Activated T-helper 17 cell treated with anti-CD3 and anti-CD28 coated beads, Interleukin-2, amount 50 U/mL, for 72 hours (primary cell): ENCODE data around the gene KRT17. TPM values are rescaled to one million over a fixed set of nuclear protein-coding genes. Genes with fewer than 3 reads are reported as not detected.
"Not testable (repeated sequence)": the region's sequence is repeated elsewhere in the genome, so short reads cannot be mapped to it uniquely, and the experiment has no call there.

Experiments
- ATAC-seq: fragments of 150-1000 bp; cut with Tn5 transposase; replicated peaks from 2 replicates; pipeline ENCODE4 v1.10.0; 2021; ENCODE audit warnings: mild to moderate bottlenecking, moderate library complexity
- H3K27ac Mint-ChIP-seq: one replicate; pipeline ENCODE4 v1.8.0; 2022; ENCODE audit warnings: mixed read lengths
- H3K27me3 Mint-ChIP-seq: one replicate; pipeline ENCODE4 v1.8.0; 2022; ENCODE audit warnings: mixed read lengths
- H3K36me3 Mint-ChIP-seq: one replicate; pipeline ENCODE4 v1.8.0; 2022; ENCODE audit warnings: low read depth, mild to moderate bottlenecking, mixed read lengths
- H3K4me1 Mint-ChIP-seq: one replicate; pipeline ENCODE4 v1.8.0; 2022; ENCODE audit warnings: mixed read lengths
- H3K4me3 Mint-ChIP-seq: one replicate; pipeline ENCODE4 v1.8.0; 2022; ENCODE audit warnings: mild to moderate bottlenecking, mixed read lengths
- H3K9me3 Mint-ChIP-seq: one replicate; pipeline ENCODE4 v1.8.0; 2022; ENCODE audit warnings: mixed read lengths
- total RNA-seq, 2 donors: library from RNA; stranded (reverse); gene quantifications; one replicate each; pipeline ENCODE4 v1.2.3, GENCODE V29; 2022

Gene KRT17
- total RNA-seq, 2 donors from 2014 or later, result 0.58 to 2.5 TPM

DNA sequence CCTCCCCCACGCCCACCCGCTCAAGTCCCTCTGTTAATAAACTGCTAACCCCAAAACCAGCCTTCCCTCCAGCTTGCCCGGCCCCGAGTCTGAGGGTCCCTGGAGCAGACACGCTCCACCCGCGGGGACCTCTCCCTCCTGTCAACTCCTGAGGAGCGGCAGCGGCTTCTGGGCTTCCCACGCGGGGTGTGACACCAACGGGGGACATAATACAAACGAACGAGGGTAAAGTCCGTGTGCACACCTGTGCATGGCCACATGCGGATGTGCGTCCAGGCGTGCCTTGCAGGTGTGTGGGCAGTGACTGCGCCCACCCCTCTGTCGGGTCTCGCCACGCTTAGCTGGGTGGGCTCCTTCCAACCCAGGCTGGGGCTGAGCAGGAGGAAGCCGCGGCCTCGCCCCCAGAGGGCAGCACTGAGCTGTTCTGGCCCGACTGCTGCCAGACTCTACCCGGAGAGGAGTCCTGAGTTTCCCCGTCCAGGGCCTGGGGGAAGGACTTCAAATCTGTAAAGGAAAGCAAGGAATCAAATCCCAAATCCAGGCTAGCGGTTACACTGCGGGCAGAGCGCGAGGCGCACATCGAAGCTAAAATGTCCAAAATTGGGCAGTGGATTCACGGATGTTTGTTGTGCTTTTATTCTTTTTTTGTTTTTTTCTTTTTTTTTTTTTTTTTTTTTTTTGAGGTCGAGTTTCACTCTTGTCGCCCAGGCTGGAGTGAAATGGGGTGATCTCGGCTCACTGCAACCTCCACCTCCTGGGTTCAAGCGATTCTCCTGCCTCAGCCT lies 24.2 kb upstream of the KRT17 start:
- H3K36me3 Mint-ChIP-seq, result no peaks in the 10 kb centered on the region
- no peaks in the 10 kb centered on the region for H3K27me3 Mint-ChIP-seq
- peak; percentile 91 for ATAC-seq
- H3K4me1 Mint-ChIP-seq, result no peaks in the 10 kb centered on the region
- peak overlapping the region; percentile 61 for H3K27ac Mint-ChIP-seq
- H3K9me3 Mint-ChIP-seq, result no peaks in the 10 kb centered on the region
- H3K4me3 Mint-ChIP-seq, result peak overlapping the region; percentile 66

DNA sequence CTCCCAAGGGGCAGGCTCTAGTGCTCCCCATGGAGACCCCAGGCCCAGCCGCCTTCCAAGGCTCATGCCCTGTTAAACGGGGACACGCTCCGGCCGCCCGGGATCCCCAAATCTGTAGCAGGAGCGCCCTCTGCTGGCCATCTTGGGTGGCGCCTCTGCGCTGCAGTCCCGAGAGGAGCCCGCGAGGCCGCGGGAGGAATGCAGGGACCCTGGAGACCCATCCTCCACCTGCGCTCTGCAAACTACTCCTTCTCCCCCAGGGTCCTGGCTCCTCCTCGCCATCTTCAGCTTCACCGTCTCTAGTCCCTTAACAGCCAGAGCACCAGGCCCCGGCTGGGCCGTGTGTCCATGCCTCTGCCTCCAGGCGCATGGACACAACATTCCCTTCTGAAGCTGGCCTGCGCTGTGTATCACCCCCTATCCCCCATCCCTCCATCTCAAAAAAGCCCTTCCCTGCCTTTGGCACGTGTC lies 23.6 kb upstream of the KRT17 start:
- H3K27me3 Mint-ChIP-seq, result no peaks in the 10 kb centered on the region
- peak; percentile 84 for ATAC-seq
- H3K9me3 Mint-ChIP-seq, result no peaks in the 10 kb centered on the region
- no peaks in the 10 kb centered on the region for H3K36me3 Mint-ChIP-seq
- peak overlapping the region; percentile 61 for H3K27ac Mint-ChIP-seq
- H3K4me1 Mint-ChIP-seq, result no peaks in the 10 kb centered on the region
- H3K4me3 Mint-ChIP-seq, result peak overlapping the region; percentile 66

DNA sequence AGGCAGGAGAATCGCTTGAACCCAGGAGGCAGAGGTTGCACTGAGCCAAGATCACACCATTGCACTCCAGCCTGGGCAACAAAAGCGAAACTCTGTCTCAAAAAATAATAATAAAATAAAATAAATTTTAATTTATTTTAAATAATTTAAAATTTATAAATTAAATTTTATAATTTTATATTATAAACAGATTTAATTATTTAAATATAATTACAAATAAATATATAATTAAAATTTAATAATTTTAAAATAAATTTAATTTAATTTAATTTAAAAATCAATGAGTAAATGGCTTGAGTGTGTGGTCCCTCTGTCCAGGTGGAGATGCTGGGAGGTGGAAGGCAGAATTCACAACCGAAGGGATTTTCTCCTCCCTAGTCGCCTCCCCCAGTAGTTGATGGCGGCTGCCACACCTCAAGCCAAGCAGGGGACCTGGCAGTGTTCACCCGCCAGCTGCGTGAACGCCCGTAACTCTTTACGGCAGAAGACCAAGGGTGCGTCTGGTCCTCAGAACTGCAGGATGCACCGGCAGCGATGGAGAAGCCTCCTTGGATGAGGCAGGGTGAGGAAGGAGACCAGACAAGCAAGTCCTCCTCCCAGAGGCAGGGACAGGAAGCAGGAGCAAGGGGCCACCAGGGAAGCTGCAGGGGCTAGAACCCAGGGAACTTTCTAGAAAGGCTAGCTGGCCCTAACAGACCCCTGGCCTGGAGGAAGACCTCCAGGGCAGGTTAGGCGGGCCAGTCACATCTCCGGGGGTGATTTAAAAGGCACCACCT lies 22.9 kb upstream of the KRT17 start:
- H3K9me3 Mint-ChIP-seq, result no peaks in the 10 kb centered on the region
- no peak overlapping the region for H3K27ac Mint-ChIP-seq
- no peaks in the 10 kb centered on the region for H3K36me3 Mint-ChIP-seq
- H3K4me3 Mint-ChIP-seq, result no peak overlapping the region
- H3K27me3 Mint-ChIP-seq, result no peaks in the 10 kb centered on the region
- ATAC-seq, result no peak
- no peaks in the 10 kb centered on the region for H3K4me1 Mint-ChIP-seq

DNA sequence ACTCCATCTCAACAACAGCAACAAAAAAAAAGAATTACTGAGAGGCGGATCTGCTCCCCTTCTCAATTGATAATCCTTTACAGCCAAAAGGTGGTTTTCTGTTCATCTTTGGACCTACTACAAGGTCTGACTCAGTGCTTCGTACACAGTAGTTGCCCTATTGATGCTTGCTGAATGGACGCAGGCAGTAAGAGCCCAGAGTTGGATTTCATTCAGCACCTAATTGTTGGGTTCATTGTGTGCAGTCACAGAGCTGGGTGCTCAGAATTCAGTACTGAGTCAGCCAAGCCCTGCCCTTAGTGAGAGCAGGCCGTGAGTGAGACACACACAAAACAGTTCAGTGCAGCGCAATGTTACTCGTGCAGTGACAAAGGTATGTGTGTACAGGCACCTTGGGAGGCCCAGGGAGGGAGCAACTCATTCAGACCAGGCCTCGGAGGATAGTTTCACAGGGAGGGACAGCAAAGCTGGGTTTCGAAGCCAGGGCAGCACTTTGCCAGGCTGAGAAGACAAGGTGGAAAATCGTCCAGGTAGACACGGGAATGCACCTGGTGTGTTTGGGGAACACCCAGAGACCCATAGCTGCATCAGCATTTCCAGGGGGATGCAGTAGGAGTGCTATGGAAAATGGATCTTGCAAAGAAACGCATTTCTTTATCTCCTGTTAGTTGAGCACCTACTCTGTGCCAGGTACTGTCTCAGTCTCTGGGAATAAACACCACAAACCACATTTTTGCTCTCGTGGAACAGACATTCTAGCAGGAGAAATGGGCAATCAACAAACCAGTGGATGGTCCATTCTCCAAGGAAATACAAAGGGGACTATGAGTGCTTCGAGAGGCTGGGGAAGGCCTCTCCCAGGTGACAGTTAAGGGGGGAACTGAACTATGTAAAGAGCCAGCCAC lies 18.1 kb upstream of the KRT17 start:
- H3K36me3 Mint-ChIP-seq, result no peaks in the 10 kb centered on the region
- H3K9me3 Mint-ChIP-seq, result no peaks in the 10 kb centered on the region
- H3K27me3 Mint-ChIP-seq, result no peaks in the 10 kb centered on the region
- H3K4me3 Mint-ChIP-seq, result no peak overlapping the region
- H3K4me1 Mint-ChIP-seq, result no peaks in the 10 kb centered on the region
- no peak overlapping the region for H3K27ac Mint-ChIP-seq
- no peak for ATAC-seq

DNA sequence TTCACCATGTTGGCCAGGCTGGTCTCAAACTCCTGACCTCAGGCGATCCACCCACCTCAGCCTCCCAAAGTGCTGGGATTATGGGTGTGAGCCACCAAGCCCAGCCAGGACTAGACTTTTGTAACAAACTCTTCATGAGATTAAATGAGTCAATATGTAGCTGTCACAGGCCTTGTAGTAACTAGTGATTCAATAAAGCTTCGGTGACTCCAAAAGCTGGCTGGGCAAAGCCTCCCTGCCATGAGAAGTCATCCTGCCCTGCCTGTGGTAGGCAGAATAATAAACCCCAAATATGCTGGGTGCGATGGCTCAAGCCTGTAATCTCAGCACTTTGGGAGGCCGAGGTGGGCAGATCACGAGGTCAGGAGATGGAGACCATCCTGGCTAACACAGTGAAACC lies 16.2 kb upstream of the KRT17 start:
- not testable (repeated sequence) for H3K9me3 Mint-ChIP-seq, H3K27me3 Mint-ChIP-seq, H3K4me3 Mint-ChIP-seq, H3K4me1 Mint-ChIP-seq, H3K36me3 Mint-ChIP-seq, H3K27ac Mint-ChIP-seq, ATAC-seq

DNA sequence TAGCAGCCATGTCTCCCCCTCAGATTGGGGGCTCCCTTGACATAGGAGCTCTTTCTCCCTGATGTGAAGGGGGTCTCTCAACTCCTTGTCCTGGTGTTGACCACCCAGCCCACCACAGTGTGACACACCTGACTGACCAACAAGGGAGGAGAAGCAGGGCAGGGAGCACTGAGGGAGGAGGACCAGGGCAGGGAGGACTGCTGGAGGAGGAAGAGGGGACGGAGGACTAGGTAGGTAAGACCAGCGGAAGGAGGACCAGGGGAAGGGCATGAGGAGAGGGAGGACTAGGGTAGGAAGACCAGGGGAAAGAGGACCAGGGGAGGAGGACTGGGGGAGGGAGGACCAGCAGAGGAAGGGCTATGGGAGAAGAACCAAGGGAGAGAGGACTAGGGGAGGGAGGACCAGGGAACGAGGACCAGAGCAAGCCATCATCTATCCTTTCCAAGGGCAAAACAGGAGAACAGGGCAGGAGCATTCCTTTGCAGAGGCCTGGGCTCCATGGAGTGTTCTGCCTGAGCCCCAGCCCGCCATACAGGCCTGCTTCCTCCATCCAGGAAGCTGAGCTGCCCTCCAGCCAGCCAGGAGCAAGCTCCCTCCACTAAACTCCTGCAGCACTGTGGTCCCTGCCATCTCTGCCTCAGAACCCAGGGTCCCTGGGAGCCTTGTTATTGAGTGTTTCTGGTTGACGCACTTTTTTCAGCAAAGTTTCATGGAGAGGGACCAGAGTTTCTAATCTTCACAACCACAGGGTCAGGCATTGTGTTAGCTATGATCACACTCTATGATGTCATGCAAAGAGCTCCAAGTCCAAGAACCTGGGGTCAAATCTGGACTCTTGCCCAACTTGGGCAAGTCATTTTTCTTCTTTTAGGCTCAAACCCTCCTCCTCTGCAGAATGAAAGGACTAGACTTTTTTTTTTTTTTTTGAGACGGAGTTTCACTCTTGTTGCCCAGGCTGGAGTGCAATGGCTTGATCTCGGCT lies 15.4 kb upstream of the KRT17 start:
- Mint-ChIP-seq H3K4me3 (no peak overlapping the region), H3K27me3 (no peaks in the 10 kb centered on the region), H3K4me1 (no peaks in the 10 kb centered on the region), H3K9me3 (no peaks in the 10 kb centered on the region), H3K36me3 (no peaks in the 10 kb centered on the region), H3K27ac (no peak overlapping the region)
- no peak for ATAC-seq

DNA sequence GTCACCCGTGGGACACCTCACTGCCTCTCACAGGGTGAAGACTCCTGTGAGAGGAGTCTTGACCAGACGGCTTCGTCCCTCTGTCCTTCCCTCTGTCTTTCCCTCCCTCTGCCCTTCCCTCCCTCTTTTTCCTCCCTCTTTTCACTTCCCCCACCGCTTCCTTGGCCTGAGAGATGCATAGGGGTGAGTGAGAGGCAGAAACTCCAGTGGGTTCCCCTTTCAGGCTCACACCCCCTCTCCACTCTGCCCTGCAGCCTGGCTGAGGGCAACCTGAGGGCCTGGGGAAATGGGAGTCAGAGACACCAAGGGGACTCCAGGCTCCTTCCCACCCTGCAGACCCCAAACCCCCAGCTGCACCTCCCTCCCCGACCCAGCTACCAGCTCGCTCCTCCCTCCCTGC lies 14.6 kb upstream of the KRT17 start:
- H3K27me3 Mint-ChIP-seq, result no peaks in the 10 kb centered on the region
- no peaks in the 10 kb centered on the region for H3K4me1 Mint-ChIP-seq
- no peak overlapping the region for H3K4me3 Mint-ChIP-seq

DNA sequence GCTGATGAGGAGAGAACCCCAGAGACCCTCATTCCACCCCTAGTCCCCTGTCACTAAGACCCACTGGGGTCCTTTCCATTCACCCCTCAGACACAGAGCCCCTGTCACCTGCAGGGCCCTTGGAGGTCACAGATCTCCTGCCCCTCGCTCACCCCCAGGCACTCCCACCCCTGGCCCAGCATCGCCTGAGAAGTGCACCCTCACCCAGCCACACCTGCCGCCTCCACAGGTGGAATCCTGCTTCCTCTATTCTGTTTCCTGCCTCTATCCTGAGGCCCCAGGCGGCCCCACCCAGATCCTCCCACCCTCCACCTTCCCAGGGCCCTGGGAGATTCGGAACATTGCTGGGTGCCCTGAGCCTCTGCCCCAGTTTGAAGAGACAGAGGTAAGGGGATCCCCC lies 13.8 kb upstream of the KRT17 start:
- no peak for ATAC-seq
- Mint-ChIP-seq H3K9me3 (no peaks in the 10 kb centered on the region), H3K27me3 (no peaks in the 10 kb centered on the region), H3K27ac (no peak overlapping the region), H3K4me1 (no peaks in the 10 kb centered on the region), H3K4me3 (no peak overlapping the region), H3K36me3 (no peaks in the 10 kb centered on the region)

More for the DNA sequence above, 14.6 kb upstream of the KRT17 start:
- Mint-ChIP-seq H3K27ac (no peak overlapping the region), H3K36me3 (no peaks in the 10 kb centered on the region), H3K9me3 (no peaks in the 10 kb centered on the region)
- ATAC-seq, result no peak

DNA sequence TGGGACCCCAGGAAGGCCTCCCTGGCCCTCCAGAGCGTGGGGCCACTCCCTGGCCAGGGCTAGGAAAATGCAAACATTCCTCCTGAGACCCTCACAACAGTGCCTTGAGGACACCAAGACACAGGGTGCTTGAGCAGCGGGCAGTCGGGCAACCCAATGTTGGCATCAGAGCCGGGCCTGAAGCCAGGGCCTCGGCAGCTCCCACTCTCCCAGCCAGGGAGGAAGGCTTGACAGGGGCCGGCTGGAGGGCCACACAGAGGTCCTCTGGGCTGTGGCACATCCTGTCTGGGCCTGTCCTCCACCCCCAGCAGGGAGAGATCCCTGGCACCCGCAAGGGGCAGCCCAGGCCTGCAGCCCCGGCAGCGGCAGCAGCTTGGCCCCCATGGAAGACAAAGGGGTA lies 12.3 kb upstream of the KRT17 start:
- H3K36me3 Mint-ChIP-seq, result no peaks in the 10 kb centered on the region
- no peak overlapping the region for H3K27ac Mint-ChIP-seq
- H3K9me3 Mint-ChIP-seq, result no peaks in the 10 kb centered on the region
- no peak for ATAC-seq
- H3K4me3 Mint-ChIP-seq, result no peak overlapping the region
- H3K4me1 Mint-ChIP-seq, result no peaks in the 10 kb centered on the region
- H3K27me3 Mint-ChIP-seq, result no peaks in the 10 kb centered on the region

DNA sequence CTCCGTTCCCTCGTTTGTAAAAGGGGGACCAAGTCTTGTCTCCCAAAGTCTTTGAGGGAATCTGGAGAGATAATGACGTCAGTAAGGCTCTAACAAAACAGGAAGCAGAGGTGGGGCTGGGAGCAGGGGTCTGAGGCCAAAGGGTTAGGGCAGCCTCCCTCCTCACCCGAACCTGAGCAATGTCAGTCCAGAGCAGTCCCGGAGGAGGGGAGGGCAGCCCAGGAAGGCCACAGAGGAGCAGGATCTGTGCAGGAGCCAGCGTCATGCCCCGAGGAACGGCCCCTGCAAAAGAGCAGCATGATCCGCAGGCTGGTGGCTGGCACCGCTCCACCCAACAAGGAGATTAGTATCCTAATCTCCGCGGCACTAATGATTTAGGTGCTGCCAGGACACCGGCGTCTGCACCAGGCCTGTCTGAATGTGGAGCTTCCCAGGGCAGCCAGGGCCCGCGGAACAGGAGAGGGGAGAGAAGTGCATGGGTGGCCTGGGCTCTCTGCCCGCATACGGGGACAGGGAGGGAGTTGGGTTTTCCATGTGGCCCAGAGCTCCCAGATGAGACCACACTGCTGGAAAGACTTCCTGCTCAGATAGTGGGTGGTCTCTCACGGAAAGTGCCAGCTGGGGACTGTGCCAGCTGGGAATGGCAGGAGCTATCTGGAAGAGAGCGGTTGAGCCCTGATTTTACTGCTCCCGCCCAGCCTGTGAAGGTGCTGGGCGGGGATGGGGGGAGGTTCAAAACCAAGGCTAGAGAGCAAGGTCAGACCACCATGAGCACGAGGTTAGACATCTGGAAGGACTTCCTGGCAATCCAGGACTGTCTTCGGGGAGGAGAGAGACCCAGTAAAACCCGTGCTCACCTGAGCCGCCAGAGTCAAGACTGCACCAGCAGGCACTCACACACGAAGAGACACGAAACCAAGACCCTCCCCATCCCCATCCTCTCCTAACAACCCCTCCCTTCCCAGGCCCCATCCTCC lies 11.0 kb upstream of the KRT17 start:
- Mint-ChIP-seq H3K27ac (no peak overlapping the region), H3K9me3 (no peaks in the 10 kb centered on the region), H3K36me3 (no peaks in the 10 kb centered on the region), H3K27me3 (no peaks in the 10 kb centered on the region), H3K4me3 (no peak overlapping the region), H3K4me1 (no peaks in the 10 kb centered on the region)
- no peak for ATAC-seq

DNA sequence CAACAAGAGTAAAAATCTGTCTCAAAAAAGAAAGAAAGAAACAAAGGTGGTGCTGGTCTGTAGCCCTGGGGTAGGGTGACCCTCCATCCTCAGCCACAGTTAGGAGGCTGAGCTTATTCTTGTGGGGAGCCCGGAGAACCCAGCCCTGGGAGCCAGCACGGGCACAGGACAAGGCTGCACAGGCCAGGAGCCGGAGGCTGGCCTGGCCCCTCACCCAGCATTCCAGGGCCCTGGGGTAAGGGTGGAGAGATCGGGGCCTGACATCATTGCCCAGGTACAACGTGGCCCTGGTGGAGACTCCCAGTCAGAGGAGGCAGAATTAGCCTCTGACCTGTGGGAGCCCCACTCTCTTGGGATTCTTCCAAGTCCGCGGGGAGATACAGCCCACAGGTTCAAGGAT lies 10.3 kb upstream of the KRT17 start:
- Mint-ChIP-seq H3K4me1 (no peaks in the 10 kb centered on the region), H3K36me3 (no peaks in the 10 kb centered on the region), H3K9me3 (no peaks in the 10 kb centered on the region), H3K27me3 (no peaks in the 10 kb centered on the region), H3K4me3 (no peak overlapping the region), H3K27ac (no peak overlapping the region)
- ATAC-seq, result no peak

DNA sequence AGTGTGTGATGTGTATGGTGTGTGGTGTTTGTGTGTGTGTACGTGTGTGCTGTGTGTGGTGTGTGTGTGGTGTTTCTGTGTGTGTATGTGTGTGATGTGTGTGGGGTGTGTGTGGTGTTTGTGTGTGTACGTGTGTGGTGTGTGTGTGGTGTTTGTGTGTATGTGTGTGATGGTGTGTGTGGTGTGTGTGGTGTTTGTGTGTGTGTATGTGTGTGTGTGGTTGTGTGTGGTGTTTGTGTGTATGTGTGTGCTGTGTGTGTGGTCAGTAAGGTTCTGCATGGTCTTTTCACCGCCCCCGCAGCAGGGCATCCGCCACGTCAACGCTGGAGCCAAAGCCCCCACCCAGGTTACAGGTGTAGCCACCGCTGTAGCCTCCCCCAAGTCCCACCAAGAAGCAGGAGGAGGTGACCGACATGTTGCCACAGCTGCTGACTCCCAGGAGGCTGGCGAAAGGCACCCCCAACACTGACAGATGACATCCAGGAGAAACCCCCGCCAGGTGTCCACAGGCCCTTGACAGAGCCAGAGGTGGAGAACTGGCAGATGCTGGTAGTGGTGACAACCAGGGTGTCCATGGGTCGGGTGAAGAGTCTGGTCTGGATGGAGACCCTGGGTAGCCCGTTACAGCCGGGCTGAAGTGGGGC lies 9.3 kb upstream of the KRT17 start:
- Mint-ChIP-seq H3K27ac (no peak overlapping the region), H3K27me3 (no peaks in the 10 kb centered on the region), H3K36me3 (no peaks in the 10 kb centered on the region), H3K4me1 (no peaks in the 10 kb centered on the region), H3K4me3 (no peak overlapping the region), H3K9me3 (no peaks in the 10 kb centered on the region)
- no peak for ATAC-seq
